Transverse colon (tissue), 4 donors: Measurements from ENCODE around the gene CSH1. TPM values are rescaled to one million over a fixed set of nuclear protein-coding genes. Genes with fewer than 3 reads are reported as not detected.
"Not testable (repeated sequence)": the region's sequence is repeated elsewhere in the genome, so short reads cannot be mapped to it uniquely, and the experiment has no call there.

Experiments
- DNase-seq: peaks from one replicate; pipeline ENCODE4 v3.0.0-alpha.2; 2019
- H3K27ac ChIP-seq, 4 donors: fragments of 200-600 bp; sonication (generic); 2 replicates each; pipeline ENCODE4 v1.5.1; 2016 to 2018; ENCODE audit warnings: inconsistent platforms in 4 of 4
- H3K27me3 ChIP-seq: fragments of 200-600 bp; sonication (generic); 2 replicates; pipeline ENCODE4 v1.5.1; 2017; ENCODE audit warnings: inconsistent platforms
- H3K36me3 ChIP-seq, 4 donors: fragments of 200-600 bp; sonication (generic); 2 replicates each; pipeline ENCODE4 v1.5.1; 2017 to 2019; ENCODE audit warnings: inconsistent platforms in 4 of 4
- H3K4me1 ChIP-seq, 4 donors: fragments of 200-600 bp; sonication (generic); 2 replicates each; pipeline ENCODE4 v1.5.1; 2017 to 2020; ENCODE audit warnings: inconsistent platforms in 4 of 4
- H3K4me3 ChIP-seq, 4 donors: fragments of 200-600 bp; sonication (generic); 1 replicate in 1 of 4; 2 replicates in 3 of 4; pipeline versions ENCODE4 v1.5.1 to v1.6.1; 2017 to 2019; ENCODE audit warnings: inconsistent platforms in 4 of 4
- H3K9me3 ChIP-seq, 2 donors: fragments of 200-600 bp; sonication (generic); 2 replicates each; pipeline ENCODE4 v1.5.1; 2017 to 2019; ENCODE audit warnings: inconsistent platforms in 2 of 2
- CTCF ChIP-seq, 5 experiments: fragments of 200-600 bp in 3 of 5; fragments of 450-650 bp in 2 of 5; sonication (generic) in 3 of 5; IDR thresholded peaks; 1 replicate in 2 of 5; 2 replicates in 3 of 5; pipeline ENCODE4 v1.5.1; 2016 to 2017; ENCODE audit warnings: antibody characterized with exemption in 5 of 5, inconsistent platforms in 3 of 5, mild to moderate bottlenecking in 2 of 5, moderate library complexity in 1 of 5
- EP300 ChIP-seq: sonication (generic); formaldehyde crosslinking; IDR thresholded peaks from one replicate; pipeline ENCODE4 v1.6.1; 2017; ENCODE audit warnings: antibody characterized with exemption, low read depth
- POLR2A ChIP-seq: fragments of 450-650 bp; IDR thresholded peaks from one replicate; pipeline ENCODE4 v1.6.1; 2016; ENCODE audit warnings: antibody characterized with exemption, mild to moderate bottlenecking, moderate library complexity
- POLR2AphosphoS5 ChIP-seq, 3 donors: sonication (generic); formaldehyde crosslinking; IDR thresholded peaks; one replicate each; pipeline ENCODE4 v1.6.1; 2016; ENCODE audit warnings: antibody characterized with exemption in 3 of 3
- WGBS, 2 donors: methylation state at CpG; one replicate each; pipeline ENCODE4 v1.1.5; 2018; ENCODE audit warnings: low coverage in 1 of 2; 5-methylcytosine and 5-hydroxymethylcytosine counted together
- in situ Hi-C, 4 donors: fragments of 200-750 bp; cut with MboI; loops; one replicate each; pipeline versions ENCODE4 v1.15.0 to v1.15.1; 2017; ENCODE audit warnings: low sequenced_read_pairs in 3 of 4, low pct_ligation_motif_present in 1 of 4, low pct_unique_long_range_greater_than_20kb in 1 of 4
- intact Hi-C: fragments of 100-400 bp; cut with DNase I; formaldehyde crosslinking; loops from one replicate; pipeline ENCODE4 v1.15.1; 2023; ENCODE audit warnings: low total_unique reads
- total RNA-seq, 4 donors: library from RNA; depleted of rRNA; stranded (reverse); fragments of >200 nt; gene quantifications; one replicate each; pipeline ENCODE4 v1.1.0, GENCODE V29; 2016

Gene CSH1
- total RNA-seq, 4 donors from 2014 or later, result not detected

GRCh38 chr17:63889026-63889848 is 7.1 kb downstream of the CSH1 start:
- WGBS, 2 donors, result 19 to 20% methylated on average over 3 to 11 of the region's 13 CpGs
- in situ Hi-C loops, H3K4me1 ChIP-seq, H3K9me3 ChIP-seq, H3K36me3 ChIP-seq, DNase-seq, H3K27me3 ChIP-seq, H3K27ac ChIP-seq, intact Hi-C loops, H3K4me3 ChIP-seq: not testable (repeated sequence)
- peak; percentile 17 to 43 (median 32) for TF ChIP-seq CTCF (IDR thresholded peaks at IDR 0.05)

- DNase-seq, intact Hi-C loops, H3K27me3 ChIP-seq, H3K27ac ChIP-seq, in situ Hi-C loops, H3K4me1 ChIP-seq, H3K4me3 ChIP-seq, H3K36me3 ChIP-seq, H3K9me3 ChIP-seq: not testable (repeated sequence)
- WGBS, 2 donors, result 76 to 94% methylated on average over 3 to 8 of the region's 11 CpGs
These were observed 11.3 kb downstream of the CSH1 start for GRCh38 chr17:63885119-63885518.

GRCh38 chr17:63882626-63883126 is 13.7 kb downstream of the CSH1 start:
- in situ Hi-C loops, result not testable (repeated sequence)

GRCh38 chr17:63881935-63882601 is 14.3 kb downstream of the CSH1 start, which contains the start of gene GH2:
Gene GH2 (minus strand): TSS chr17:63881944. CDS start chr17:63881801, 143 bp downstream.
- in situ Hi-C loops, result no loop called here

More at GRCh38 chr17:63882626-63883126, 13.7 kb downstream of the CSH1 start:
- intact Hi-C loops, H3K36me3 ChIP-seq, H3K27ac ChIP-seq, H3K4me3 ChIP-seq, H3K27me3 ChIP-seq, DNase-seq, H3K9me3 ChIP-seq, H3K4me1 ChIP-seq: not testable (repeated sequence)
- WGBS, 2 donors, result 71% methylated on average over 9 of the region's 9 CpGs; no CpG with 5 or more reads in 1 of the 2 donors

GRCh38 chr17:63881337-63881736 is 15.0 kb downstream of the CSH1 start:
- H3K9me3 ChIP-seq, in situ Hi-C loops, intact Hi-C loops, H3K36me3 ChIP-seq, H3K27ac ChIP-seq, H3K27me3 ChIP-seq, H3K4me1 ChIP-seq, H3K4me3 ChIP-seq, DNase-seq: not testable (repeated sequence)
- WGBS, 2 donors, result 66% methylated on average over 11 of the region's 11 CpGs; no CpG with 5 or more reads in 1 of the 2 donors

More at GRCh38 chr17:63881935-63882601, 14.3 kb downstream of the CSH1 start, which contains the start of gene GH2:
- peak; percentile 50 for DNase-seq
- Histone ChIP-seq H3K4me1 (no peaks in the 10 kb centered on the region), H3K27ac (no peak within 1 kb of the TSS), H3K9me3 (no peaks in the 10 kb centered on the region), H3K4me3 (no peak within 1 kb of the TSS), H3K36me3 (no peaks in the 10 kb centered on the region), H3K27me3 (no peaks in the 10 kb centered on the region)
- TF ChIP-seq CTCF (IDR thresholded peaks at IDR 0.05) (peak; percentile 38 to 69 (median 55)), EP300 (no peak), POLR2A (no peak), POLR2AphosphoS5 (IDR thresholded peaks at IDR 0.05) (no peak)
- whole genome bisulfite sequencing, 2 donors, result 35 to 43% methylated on average over 2 to 14 of the region's 15 CpGs
- intact Hi-C loops, result no loop called here
